BLaER1 (cell line): ENCODE results near the gene IER3.

Source experiments
- H3K27ac ChIP-seq: shearing (Covaris generic); formaldehyde crosslinking; 2 replicates; pipeline ENCODE4 v1.8.1; 2022
- H3K27me3 ChIP-seq: shearing (Covaris generic); formaldehyde crosslinking; 2 replicates; pipeline ENCODE4 v1.8.1; 2022
- H3K36me3 ChIP-seq: shearing (Covaris generic); formaldehyde crosslinking; 2 replicates; pipeline ENCODE4 v1.8.1; 2022
- H3K4me1 ChIP-seq: shearing (Covaris generic); formaldehyde crosslinking; 2 replicates; pipeline ENCODE4 v1.8.1; 2022
- H3K4me2 ChIP-seq: shearing (Covaris generic); formaldehyde crosslinking; 2 replicates; pipeline ENCODE4 v1.8.1; 2022
- H3K4me3 ChIP-seq: shearing (Covaris generic); formaldehyde crosslinking; 2 replicates; pipeline ENCODE4 v1.8.1; 2022
- H3K9ac ChIP-seq: shearing (Covaris generic); formaldehyde crosslinking; 2 replicates; pipeline ENCODE4 v1.8.1; 2022
- H3K9me3 ChIP-seq: shearing (Covaris generic); formaldehyde crosslinking; 2 replicates; pipeline ENCODE4 v1.8.1; 2022
- H4K20me1 ChIP-seq: shearing (Covaris generic); formaldehyde crosslinking; 2 replicates; pipeline ENCODE4 v1.8.1; 2022
- Cebpa-rat ChIP-seq: shearing (Covaris generic); IDR thresholded peaks from 2 replicates; pipeline ENCODE4 v1.8.1; 2022

Gene IER3

DNA sequence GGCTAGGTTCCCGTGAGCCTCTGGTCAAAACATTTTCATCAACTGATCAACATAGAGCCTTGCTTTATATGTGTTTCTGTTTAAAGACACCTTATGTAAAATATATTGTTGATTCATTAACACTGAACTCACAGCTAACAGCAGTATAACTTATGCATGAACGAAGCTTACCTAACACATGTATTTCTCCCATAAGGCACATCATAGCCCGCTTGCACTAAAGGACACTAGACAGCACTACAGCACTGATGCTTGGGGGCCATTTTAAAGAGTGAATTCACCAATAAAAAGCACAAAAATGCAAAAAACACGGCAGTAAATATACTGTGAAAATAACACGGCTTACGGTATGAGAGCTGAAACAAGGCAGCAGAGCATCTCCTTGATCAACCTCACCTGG, 5.8 kb downstream of the IER3 start:
- peaks cover 66% of the 10 kb centered on the region for H3K4me1 ChIP-seq
- H3K27me3 ChIP-seq, result no peaks in the 10 kb centered on the region
- H4K20me1 ChIP-seq, result peaks cover 55% of the 10 kb centered on the region
- H3K4me3 ChIP-seq, result no peak overlapping the region
- H3K9ac ChIP-seq, result no peak overlapping the region
- no peak overlapping the region for H3K27ac ChIP-seq
- peak overlapping the region; percentile 42; the same call in 1 of the 2 replicates for H3K4me2 ChIP-seq
- TF ChIP-seq Cebpa-rat, result no peak
- H3K9me3 ChIP-seq, result no peaks in the 10 kb centered on the region
- peaks cover 75% of the 10 kb centered on the region for H3K36me3 ChIP-seq

- Histone ChIP-seq H3K27ac (no peak overlapping the region), H3K4me2 (0 out of 2 replicates have a peak overlapping the region, but pooled peaks have one; percentile 9), H4K20me1 (peaks cover 62% of the 10 kb centered on the region), H3K9me3 (no peaks in the 10 kb centered on the region), H3K4me1 (peaks cover 65% of the 10 kb centered on the region), H3K9ac (0 out of 2 replicates have a peak overlapping the region, but pooled peaks have one; percentile 2), H3K27me3 (no peaks in the 10 kb centered on the region), H3K36me3 (peaks cover 97% of the 10 kb centered on the region), H3K4me3 (no peak overlapping the region)
- no peak for TF ChIP-seq Cebpa-rat
These were observed 8.6 kb downstream of the IER3 start for GRCh38 chr6:30735668-30736314.

DNA sequence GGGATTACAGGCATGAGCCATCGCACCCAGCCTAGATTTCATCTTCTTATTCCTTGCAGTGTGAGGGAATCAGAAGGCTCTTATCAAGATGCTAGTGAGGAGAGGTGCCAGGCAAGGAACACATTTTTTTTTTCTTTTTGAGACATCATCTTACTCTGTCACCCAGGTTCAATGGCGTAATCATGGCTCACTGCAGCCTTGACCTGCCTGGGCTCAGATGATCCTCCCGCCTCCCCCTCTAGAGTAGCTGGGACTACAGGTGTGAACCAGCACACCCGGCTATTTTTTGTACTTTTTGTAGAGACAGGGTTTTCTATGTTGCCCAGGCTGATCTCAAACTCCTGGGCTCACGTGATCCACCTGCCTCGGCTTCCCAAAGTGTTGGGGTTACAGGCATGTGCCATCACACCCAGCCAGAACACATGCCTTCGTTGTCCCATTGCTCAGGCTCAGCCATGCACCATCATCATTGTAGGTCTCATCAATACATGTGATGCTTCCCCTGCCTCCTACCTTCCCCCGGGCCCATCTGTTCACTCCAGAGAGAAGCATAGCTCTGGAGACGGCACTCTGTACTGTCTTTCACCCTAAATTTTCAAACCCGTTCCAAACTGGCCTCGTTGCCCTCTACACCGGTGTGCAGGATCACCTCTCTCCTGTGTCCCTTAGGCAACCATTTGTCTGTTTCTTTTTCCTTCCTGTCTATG, 12.0 kb downstream of the IER3 start:
- Histone ChIP-seq H3K36me3 (peaks cover 95% of the 10 kb centered on the region), H3K9ac (no peak overlapping the region), H3K27me3 (no peaks in the 10 kb centered on the region), H3K4me1 (peaks cover 44% of the 10 kb centered on the region), H3K4me2 (no peak overlapping the region), H4K20me1 (peaks cover 75% of the 10 kb centered on the region), H3K4me3 (no peak overlapping the region), H3K9me3 (no peaks in the 10 kb centered on the region), H3K27ac (no peak overlapping the region)
- no peak for TF ChIP-seq Cebpa-rat

- H3K4me2 ChIP-seq, result peak overlapping the region; percentile 72
- H3K27ac ChIP-seq, result peak overlapping the region; percentile 38; the same call in 1 of the 2 replicates
- peaks cover 96% of the 10 kb centered on the region for H3K36me3 ChIP-seq
- H3K9me3 ChIP-seq, result no peaks in the 10 kb centered on the region
- no peaks in the 10 kb centered on the region for H3K27me3 ChIP-seq
- peak overlapping the region; percentile 16; the same call in 1 of the 2 replicates for H3K9ac ChIP-seq
- H3K4me1 ChIP-seq, result peaks cover 36% of the 10 kb centered on the region
- TF ChIP-seq Cebpa-rat, result no peak
- H4K20me1 ChIP-seq, result peaks cover 78% of the 10 kb centered on the region
- peak overlapping the region; percentile 7; the same call in 1 of the 2 replicates for H3K4me3 ChIP-seq
These were observed 13.5 kb downstream of the IER3 start for GRCh38 chr6:30730601-30731435.

DNA sequence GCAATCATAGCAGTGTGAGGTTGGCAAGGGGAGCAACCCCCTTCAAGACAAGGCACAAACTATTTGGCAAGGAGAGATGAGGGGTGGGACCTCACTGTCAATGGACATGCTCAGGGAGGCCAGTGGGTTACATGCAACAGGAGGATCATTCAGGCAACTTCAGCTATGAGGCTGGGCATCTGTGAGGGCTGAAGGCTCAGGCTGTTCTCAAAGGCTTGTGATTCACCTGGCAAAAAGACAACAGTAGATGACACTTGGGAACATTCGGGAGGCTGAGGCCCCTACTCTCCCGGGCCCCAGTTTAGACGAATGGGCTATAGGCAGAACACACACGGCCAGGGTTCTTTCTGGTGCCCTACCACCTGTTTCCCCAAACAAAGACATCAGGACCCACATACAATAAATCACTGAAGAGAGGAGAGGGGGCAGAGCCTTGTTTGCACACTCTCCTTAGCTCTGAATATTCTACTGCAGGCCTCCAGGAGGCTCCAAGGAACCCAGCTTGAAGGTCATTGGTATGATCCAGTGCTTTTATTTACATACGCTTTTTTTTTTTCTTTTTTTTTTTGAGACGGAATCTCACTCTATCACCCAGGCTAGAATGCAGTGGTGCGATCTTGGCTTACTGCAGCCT, 16.3 kb downstream of the IER3 start:
- H3K36me3 ChIP-seq, result peaks cover 97% of the 10 kb centered on the region
- H3K9me3 ChIP-seq, result no peaks in the 10 kb centered on the region
- H3K27ac ChIP-seq, result no peak overlapping the region
- H4K20me1 ChIP-seq, result peaks cover 96% of the 10 kb centered on the region
- H3K4me1 ChIP-seq, result peaks cover 61% of the 10 kb centered on the region
- no peak overlapping the region for H3K9ac ChIP-seq
- H3K4me2 ChIP-seq, result no peak overlapping the region
- H3K27me3 ChIP-seq, result no peaks in the 10 kb centered on the region
- TF ChIP-seq Cebpa-rat, result no peak
- H3K4me3 ChIP-seq, result no peak overlapping the region

- peaks cover 60% of the 10 kb centered on the region for H3K4me1 ChIP-seq
- H3K4me3 ChIP-seq, result no peak overlapping the region
- no peaks in the 10 kb centered on the region for H3K27me3 ChIP-seq
- TF ChIP-seq Cebpa-rat, result no peak
- no peak overlapping the region for H3K27ac ChIP-seq
- no peaks in the 10 kb centered on the region for H3K9me3 ChIP-seq
- no peak overlapping the region for H3K9ac ChIP-seq
- H3K36me3 ChIP-seq, result peaks cover 97% of the 10 kb centered on the region
- H3K4me2 ChIP-seq, result no peak overlapping the region
- H4K20me1 ChIP-seq, result peaks cover 97% of the 10 kb centered on the region
These were observed 17.6 kb downstream of the IER3 start for GRCh38 chr6:30726506-30727413.

GRCh38 chr6:30725713-30726505, 18.4 kb downstream of the IER3 start:
- H3K27me3 ChIP-seq, result no peaks in the 10 kb centered on the region
- H3K4me3 ChIP-seq, result no peak overlapping the region
- H3K27ac ChIP-seq, result no peak overlapping the region
- peaks cover 92% of the 10 kb centered on the region for H3K36me3 ChIP-seq
- no peak overlapping the region for H3K9ac ChIP-seq
- no peaks in the 10 kb centered on the region for H3K9me3 ChIP-seq
- H4K20me1 ChIP-seq, result peaks cover 93% of the 10 kb centered on the region
- peak overlapping the region; percentile 89 for H3K4me2 ChIP-seq
- H3K4me1 ChIP-seq, result peaks cover 51% of the 10 kb centered on the region
- TF ChIP-seq Cebpa-rat, result no peak
